Pancreas (tissue), 10 donors: ENCODE measurements around the gene STRN. TPM values are rescaled to one million over a fixed set of nuclear protein-coding genes. Genes with fewer than 3 reads are reported as not detected.

Source experiments
- ATAC-seq, 4 donors: fragments of 200-7000 bp; cut with Tn5 transposase; one replicate each; pipeline versions ENCODE4 v1.8.0 to v1.9.1; 2020; ENCODE audit warnings: mild to moderate bottlenecking in 4 of 4, moderate library complexity in 4 of 4
- DNase-seq, 6 donors: peaks; one replicate each; pipeline ENCODE4 v3.0.0-alpha.2; 2020
- FAIRE-seq: peaks from 2 replicates; lab custom pipeline; 2012; peaks lifted over from hg19 to GRCh38; lab: Jason Lieb, UNC
- H3K27ac ChIP-seq, 4 donors: fragments of 200-600 bp; sonication (generic); 1 replicate in 3 of 4; 2 replicates in 1 of 4; pipeline versions ENCODE4 v1.5.0 to v1.8.0; 2020
- H3K27me3 ChIP-seq, 4 donors: fragments of 200-600 bp; one replicate each; pipeline ENCODE4 v1.8.0; 2021
- H3K36me3 ChIP-seq, 3 donors: fragments of 200-600 bp; sonication (generic) in 1 of 3; one replicate each; pipeline versions ENCODE4 v1.5.0 to v1.8.0; 2020 to 2021
- H3K4me1 ChIP-seq, 3 donors: fragments of 200-600 bp; one replicate each; pipeline ENCODE4 v1.8.0; 2021
- H3K4me3 ChIP-seq, 4 donors: fragments of 200-600 bp; sonication (generic) in 2 of 4; one replicate each; pipeline versions ENCODE4 v1.5.0 to v1.8.0; 2020 to 2021
- H3K9me3 ChIP-seq, 4 donors: fragments of 200-600 bp; one replicate each; pipeline ENCODE4 v1.8.0; 2021
- CTCF ChIP-seq, 4 donors: fragments of 200-600 bp; sonication (generic) in 3 of 4; IDR thresholded peaks; one replicate each; pipeline versions ENCODE4 v1.5.0 to v1.8.0; 2021; ENCODE audit warnings: antibody characterized with exemption in 4 of 4
- WGBS, 2 donors: extraction: QIAGEN DNeasy Blood & Tissue Kit; methylation state at CpG; one replicate each; pipeline ENCODE4 v1.1.7; 2013; 5-methylcytosine and 5-hydroxymethylcytosine counted together
- intact Hi-C, 3 donors: fragments of 100-400 bp; cut with DNase I; formaldehyde crosslinking; loops; one replicate each; pipeline versions ENCODE4 v1.11.1 to v1.14.2; 2022
- polyA plus RNA-seq, 2 donors: library from polyadenylated mRNA; stranded (reverse); fragments of 200-250 nt; gene quantifications; one replicate each; pipeline ENCODE4 v1.2.3, GENCODE V29; 2013
- total RNA-seq, 6 donors: library from RNA; stranded (reverse); fragmentation: NEBNext Ultra II Directional in 4 of 6; extraction: Animal tissue kit (Norgen Biotek cat#: 25700) in 4 of 6; gene quantifications; one replicate each; pipeline versions ENCODE4 v1.2.1 to v1.2.4, GENCODE V29; 2021 to 2023
- donor health status: healthy with polysubstance abuse.
- donor health status: DM: no; HTN: no; CAD: no; lungs with moderate emphysema.
- donor health status: DM: no; HTN: no; CAD: no.
- donor health status: control.
- donor health status: control.
- donor health status: Bipolar disorder and iron deficiency.
- donor health status: DM: yes; HTN: yes; CAD: no.
- donor health status: DM: no; HTN: no; CAD: no.
- donor health status: DM: no; HTN: no; CAD: no.
- donor health status: DM: yes; HTN: yes; CAD: no.

STRN gene
- total and polyA plus RNA-seq, 8 donors = 1.8 to 16.2 (median 7.9) TPM

DNA sequence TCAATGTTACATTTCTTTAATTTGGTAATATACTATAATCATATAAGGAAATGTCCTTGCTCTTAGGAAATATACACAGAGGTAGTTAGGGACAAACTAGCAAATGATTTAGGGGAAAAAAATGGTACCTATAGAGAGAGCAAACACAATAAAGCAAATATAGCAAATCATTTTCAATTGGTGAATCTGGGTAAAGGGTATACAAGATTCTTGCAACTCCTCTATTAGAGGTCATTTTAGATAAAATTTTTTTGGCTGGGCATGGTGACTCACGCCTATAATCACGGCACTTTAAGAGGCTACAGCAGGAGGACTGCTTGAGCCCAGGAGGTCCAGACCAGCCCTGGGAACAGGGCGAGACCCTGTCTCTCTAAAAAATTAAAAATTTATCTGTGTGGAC lies 44.4 kb downstream of the STRN start:
- H3K9me3 ChIP-seq = no peaks in the 10 kb centered on the region
- peaks cover 0 to 6% (median 0%) of the 10 kb centered on the region in 3 donors for H3K4me1 ChIP-seq
- 89 to 98% methylated on average over 3 of the region's 3 CpGs for WGBS, 2 donors
- no peaks in the 10 kb centered on the region for H3K27me3 ChIP-seq
- H3K27ac ChIP-seq = no peak overlapping the region
- ATAC-seq (no peak), FAIRE-seq (no peak), DNase-seq (no peak)
- no peak overlapping the region for H3K4me3 ChIP-seq
- no peaks in the 10 kb centered on the region for H3K36me3 ChIP-seq
- TF ChIP-seq CTCF (IDR thresholded peaks at IDR 0.05) = no peak
- intact Hi-C loops = no loop called here

GRCh38 chr2:36919041-36919837 lies 47.1 kb downstream of the STRN start:
- TF ChIP-seq CTCF (IDR thresholded peaks at IDR 0.05) = no peak
- ATAC-seq = no peak

GRCh38 chr2:36918307-36918706 lies 48.0 kb downstream of the STRN start:
- H3K36me3 ChIP-seq = no peaks in the 10 kb centered on the region
- no peaks in the 10 kb centered on the region for H3K27me3 ChIP-seq
- FAIRE-seq (no peak), DNase-seq (no peak), ATAC-seq (no peak)
- H3K27ac ChIP-seq = no peak overlapping the region
- H3K4me3 ChIP-seq = no peak overlapping the region
- intact Hi-C loops = no loop called here
- no peaks in the 10 kb centered on the region for H3K9me3 ChIP-seq
- peaks cover 0 to 6% (median 0%) of the 10 kb centered on the region in 3 donors for H3K4me1 ChIP-seq
- no peak for TF ChIP-seq CTCF (IDR thresholded peaks at IDR 0.05)

More at GRCh38 chr2:36919041-36919837, 47.1 kb downstream of the STRN start:
- no peaks in the 10 kb centered on the region for H3K27me3 ChIP-seq
- peaks cover 0 to 6% (median 0%) of the 10 kb centered on the region in 3 donors for H3K4me1 ChIP-seq
- no peaks in the 10 kb centered on the region for H3K36me3 ChIP-seq
- H3K4me3 ChIP-seq = no peak overlapping the region
- intact Hi-C loops = no loop called here
- 76 to 81% methylated on average over 7 of the region's 7 CpGs for WGBS, 2 donors
- no peak for DNase-seq
- no peaks in the 10 kb centered on the region for H3K9me3 ChIP-seq
- no peak overlapping the region for H3K27ac ChIP-seq
- FAIRE-seq = no peak

- ATAC-seq (peak in 2 of 4 donors; percentile 30 to 42), FAIRE-seq (no peak), DNase-seq (no peak)
- Histone ChIP-seq H3K9me3 (no peaks in the 10 kb centered on the region), H3K36me3 (no peaks in the 10 kb centered on the region), H3K4me3 (no peak overlapping the region), H3K27me3 (no peaks in the 10 kb centered on the region), H3K4me1 (peaks cover 0 to 6% (median 0%) of the 10 kb centered on the region in 3 donors), H3K27ac (no peak overlapping the region)
- 88 to 90% methylated on average over 1 of the region's 1 CpG for WGBS, 2 donors
- no peak for TF ChIP-seq CTCF (IDR thresholded peaks at IDR 0.05)
- intact Hi-C loops = no loop called here
These were observed 50.7 kb downstream of the STRN start for GRCh38 chr2:36915627-36916026.

DNA sequence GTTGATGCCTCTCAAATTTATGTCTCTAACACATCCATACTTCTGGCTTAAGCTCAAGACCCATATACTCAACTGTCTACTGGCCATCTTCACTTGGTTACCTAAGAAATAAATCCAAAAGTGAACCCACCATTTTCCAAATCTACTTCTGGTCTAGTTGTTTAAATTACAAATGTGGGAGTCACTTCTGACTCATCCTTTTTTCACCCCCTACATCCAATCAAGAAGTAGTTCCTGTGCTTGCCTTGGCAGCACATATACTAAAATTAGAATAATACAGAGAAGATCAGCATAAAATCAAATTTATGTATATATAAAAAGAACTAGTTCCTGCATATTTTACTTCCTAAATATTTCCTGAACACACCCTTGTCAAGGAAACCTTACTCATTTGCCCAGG lies 53.6 kb downstream of the STRN start:
- Histone ChIP-seq H3K27me3 (no peaks in the 10 kb centered on the region), H3K27ac (no peak overlapping the region), H3K36me3 (no peaks in the 10 kb centered on the region), H3K9me3 (no peaks in the 10 kb centered on the region), H3K4me3 (no peak overlapping the region), H3K4me1 (peaks cover 0 to 6% (median 0%) of the 10 kb centered on the region in 3 donors)
- no peak for TF ChIP-seq CTCF (IDR thresholded peaks at IDR 0.05)
- no peak for DNase-seq
- ATAC-seq = no peak
- no peak for FAIRE-seq
- intact Hi-C loops = no loop called here
